Measurements from ENCODE around the gene LMAN1L.

LMAN1L gene

GRCh38 chr15:74817370-74817737, 4.7 kb downstream of the LMAN1L start:
- peak; percentile 79 for DNase-seq

- no peak for DNase-seq
These were observed 7.4 kb downstream of the LMAN1L start for GRCh38 chr15:74820056-74820455.

- DNase-seq = peak; percentile 57
These were observed 8.6 kb downstream of the LMAN1L start for GRCh38 chr15:74821091-74821789.

- no peak for DNase-seq
These were observed 9.1 kb downstream of the LMAN1L start for GRCh38 chr15:74821790-74822158.

GRCh38 chr15:74822233-74822632, 9.6 kb downstream of the LMAN1L start:
- no peak for DNase-seq

- DNase-seq = no peak
These were observed 10.7 kb downstream of the LMAN1L start for GRCh38 chr15:74823324-74823723.

- no peak for DNase-seq
These were observed 12.3 kb downstream of the LMAN1L start for GRCh38 chr15:74824976-74825375.

- no peak for DNase-seq
These were observed 13.2 kb downstream of the LMAN1L start for GRCh38 chr15:74825866-74826265.

GRCh38 chr15:74826364-74826819, 13.8 kb downstream of the LMAN1L start, which contains the start of gene CPLX3:
CPLX3 (plus strand) TSS chr15:74826627; CDS start chr15:74826704, 77 bp downstream.
- DNase-seq = peak; percentile 76

GRCh38 chr15:74826921-74827320, 14.3 kb downstream of the LMAN1L start:
- no peak for DNase-seq

GRCh38 chr15:74827614-74828013, 15.0 kb downstream of the LMAN1L start:
- no peak for DNase-seq

GRCh38 chr15:74828835-74829234, 16.2 kb downstream of the LMAN1L start:
- DNase-seq = no peak

- no peak for DNase-seq
These were observed 16.9 kb downstream of the LMAN1L start for GRCh38 chr15:74829486-74829885.

- DNase-seq = no peak
These were observed 17.4 kb downstream of the LMAN1L start for GRCh38 chr15:74829991-74830390.

- peak; percentile 30 for DNase-seq
These were observed 18.2 kb downstream of the LMAN1L start for GRCh38 chr15:74830868-74831267.

- no peak for DNase-seq
These were observed 19.3 kb downstream of the LMAN1L start for GRCh38 chr15:74831813-74832495.

GRCh38 chr15:74832826-74833225, 20.2 kb downstream of the LMAN1L start:
- no peak for DNase-seq

- peak; percentile 51 for DNase-seq
These were observed 20.9 kb downstream of the LMAN1L start for GRCh38 chr15:74833376-74834107.

GRCh38 chr15:74835312-74835823, 22.7 kb downstream of the LMAN1L start:
- DNase-seq = peak; percentile 59

GRCh38 chr15:74836846-74837245, 24.2 kb downstream of the LMAN1L start:
- no peak for DNase-seq

GRCh38 chr15:74837482-74838136, 25.0 kb downstream of the LMAN1L start:
- DNase-seq = no peak

- no peak for DNase-seq
These were observed 25.5 kb downstream of the LMAN1L start for GRCh38 chr15:74838137-74838516.

All from RPMI8226 (cell line).